CD14-positive monocyte (primary cell): Measurements from ENCODE around the gene SORBS1. TPM values are rescaled to one million over a fixed set of nuclear protein-coding genes. Genes with fewer than 3 reads are reported as not detected.

Experiments used
- DNase-seq, 3 donors: peaks; one replicate each; pipeline ENCODE4 v3.0.0-alpha.2; 2011 to 2022
- H2AFZ ChIP-seq: 2 replicates; pipeline ENCODE4 v1.6.0; 2012; ENCODE audit warnings: mild to moderate bottlenecking, low read depth, low read length, inconsistent platforms; ENCODE audit not compliant: insufficient read depth, poor library complexity, severe bottlenecking
- H3K27ac ChIP-seq, 2 donors: 1 replicate in 1 of 2; 2 replicates in 1 of 2; pipeline ENCODE4 v1.5.1; 2012 to 2013; ENCODE audit warnings: low read length in 2 of 2, control low read depth in 1 of 2, inconsistent platforms in 1 of 2, low read depth in 1 of 2, mild to moderate bottlenecking in 1 of 2
- H3K27me3 ChIP-seq, 2 donors: one replicate each; pipeline versions ENCODE4 v1.6.0 to v1.6.1; 2011 to 2013; ENCODE audit warnings: low read length in 2 of 2; ENCODE audit not compliant: control insufficient read depth in 2 of 2, insufficient read depth in 2 of 2
- H3K36me3 ChIP-seq, 2 donors: replicated peaks in 1 of 2; 1 replicate in 1 of 2; 2 replicates in 1 of 2; pipeline versions ENCODE4 v1.5.1 to v1.6.1; 2012 to 2013; ENCODE audit warnings: low read length in 2 of 2, control low read depth in 1 of 2, inconsistent platforms in 1 of 2, mild to moderate bottlenecking in 1 of 2; ENCODE audit not compliant: insufficient read depth in 2 of 2, control insufficient read depth in 1 of 2
- H3K4me1 ChIP-seq, 2 donors: 1 replicate in 1 of 2; 2 replicates in 1 of 2; pipeline versions ENCODE4 v1.5.1 to v1.6.1; 2012 to 2013; ENCODE audit warnings: low read length in 2 of 2, control low read depth in 1 of 2, inconsistent platforms in 1 of 2, mild to moderate bottlenecking in 1 of 2, moderate library complexity in 1 of 2; ENCODE audit not compliant: insufficient read depth in 2 of 2, control insufficient read depth in 1 of 2
- H3K4me2 ChIP-seq: replicated peaks from 2 replicates; pipeline ENCODE3; 2012; ENCODE audit warnings: low read length, moderate library complexity, mild to moderate bottlenecking; ENCODE audit not compliant: poor library complexity, severe bottlenecking; ENCODE audit errors: extremely low read depth
- H3K4me3 ChIP-seq, 3 experiments: fragments of 200-600 bp in 1 of 3; sonication (generic) in 1 of 3; replicated peaks in 1 of 3; 1 replicate in 2 of 3; 2 replicates in 1 of 3; pipeline ENCODE4 v1.5.1; 2011 to 2013; ENCODE audit warnings: low read length in 3 of 3, mild to moderate bottlenecking in 3 of 3, control low read depth in 2 of 3, low read depth in 2 of 3, inconsistent platforms in 1 of 3, moderate library complexity in 1 of 3
- H3K79me2 ChIP-seq: 2 replicates; pipeline ENCODE4 v1.6.0; 2012; ENCODE audit warnings: mild to moderate bottlenecking, control low read depth, inconsistent platforms, low read length, moderate library complexity; ENCODE audit not compliant: insufficient read depth
- H3K9ac ChIP-seq: 2 replicates; pipeline ENCODE4 v1.6.0; 2017; ENCODE audit warnings: low read length, mild to moderate bottlenecking; ENCODE audit not compliant: insufficient read depth, poor library complexity, severe bottlenecking
- H3K9me3 ChIP-seq, 2 donors: replicated peaks in 1 of 2; 1 replicate in 1 of 2; 2 replicates in 1 of 2; pipeline versions ENCODE4 v1.5.1 to v1.6.1; 2012 to 2013; ENCODE audit warnings: low read length in 2 of 2, control low read depth in 1 of 2; ENCODE audit not compliant: control insufficient read depth in 1 of 2, insufficient read depth in 1 of 2
- H4K20me1 ChIP-seq: 2 replicates; pipeline ENCODE4 v1.6.0; 2012; ENCODE audit warnings: mild to moderate bottlenecking, low read length, control low read depth, moderate library complexity; ENCODE audit not compliant: insufficient read depth
- H3K27ac Mint-ChIP-seq, 7 donors: one replicate each; pipeline ENCODE4 v1.8.0; 2020; ENCODE audit warnings: mild to moderate bottlenecking in 7 of 7, mixed read lengths in 7 of 7, moderate library complexity in 6 of 7, inconsistent platforms in 2 of 7
- H3K27me3 Mint-ChIP-seq, 3 donors: one replicate each; pipeline ENCODE4 v1.8.0; 2021 to 2022; ENCODE audit warnings: low read depth in 3 of 3, mild to moderate bottlenecking in 3 of 3, mixed read lengths in 3 of 3, moderate library complexity in 3 of 3, inconsistent platforms in 1 of 3
- H3K36me3 Mint-ChIP-seq, 2 donors: one replicate each; pipeline ENCODE4 v1.8.0; 2020; ENCODE audit warnings: mixed read lengths in 2 of 2, inconsistent platforms in 1 of 2, mild to moderate bottlenecking in 1 of 2
- H3K4me1 Mint-ChIP-seq: one replicate; pipeline ENCODE4 v1.8.0; 2020; ENCODE audit warnings: mild to moderate bottlenecking, mixed read lengths
- H3K4me3 Mint-ChIP-seq, 2 donors: one replicate each; pipeline ENCODE4 v1.8.0; 2020; ENCODE audit warnings: mild to moderate bottlenecking in 2 of 2, mixed read lengths in 2 of 2, moderate library complexity in 1 of 2
- H3K9me3 Mint-ChIP-seq, 7 donors: one replicate each; pipeline ENCODE4 v1.8.0; 2020 to 2022; ENCODE audit warnings: mixed read lengths in 7 of 7, mild to moderate bottlenecking in 6 of 7, moderate library complexity in 6 of 7, inconsistent platforms in 2 of 7
- CTCF ChIP-seq: fragments of 200-600 bp; IDR thresholded peaks from one replicate; pipeline ENCODE4 v1.8.0; 2022; ENCODE audit warnings: antibody characterized with exemption, mild to moderate bottlenecking
- WGBS: methylation state at CpG from one replicate; pipeline ENCODE4 v1.1.5; 2013; ENCODE audit warnings: missing lambda C conversion rate; ENCODE audit not compliant: insufficient coverage; 5-methylcytosine and 5-hydroxymethylcytosine counted together
- intact Hi-C, 2 donors: fragments of 100-400 bp; cut with micrococcal nuclease; formaldehyde crosslinking; loops; one replicate each; pipeline versions ENCODE4 v1.15.0 to v1.15.1; 2023
- polyA plus RNA-seq, 3 donors: library from polyadenylated mRNA; depleted of rRNA in 1 of 3; unstranded in 2 of 3; stranded (reverse) in 1 of 3; fragments of 300-500 nt in 2 of 3; fragments of >200 nt in 1 of 3; fragmentation: Illumina TruSeq in 2 of 3; gene quantifications; 1 replicate in 2 of 3; 2 replicates in 1 of 3; pipeline ENCODE4 v1.2.3, GENCODE V29; 2012 to 2021

The SORBS1 gene
- polyA plus RNA-seq, 3 donors: 0.08 to 0.15 TPM; not detected in 1

GRCh38 chr10:95531058-95531809, 29.9 kb downstream of the SORBS1 start:
- no peak overlapping the region for H3K4me3 ChIP-seq
- H3K36me3 ChIP-seq: no peaks in the 10 kb centered on the region
- no peaks in the 10 kb centered on the region for H4K20me1 ChIP-seq
- no peak overlapping the region for H3K9ac ChIP-seq
- H3K27me3 Mint-ChIP-seq: peaks cover 3 to 6% (median 6%) of the 10 kb centered on the region in 3 donors
- intact Hi-C loops: no loop called here
- no peak overlapping the region for H3K4me3 Mint-ChIP-seq
- peaks cover 3% of the 10 kb centered on the region for H3K4me1 Mint-ChIP-seq
- H2AFZ ChIP-seq: no peak overlapping the region
- H3K27me3 ChIP-seq: no peaks in the 10 kb centered on the region
- 53% methylated on average over 6 of the region's 13 CpGs for WGBS
- H3K79me2 ChIP-seq: no peaks in the 10 kb centered on the region
- no peak overlapping the region for H3K27ac ChIP-seq
- no peaks in the 10 kb centered on the region for H3K4me1 ChIP-seq
- no peak overlapping the region for H3K4me2 ChIP-seq
- DNase-seq: no peak
- H3K36me3 Mint-ChIP-seq: no peaks in the 10 kb centered on the region
- no peaks in the 10 kb centered on the region for H3K9me3 ChIP-seq
- H3K27ac Mint-ChIP-seq: no peak overlapping the region
- H3K9me3 Mint-ChIP-seq: no peaks in the 10 kb centered on the region
- no peak for TF ChIP-seq CTCF

- no peak for DNase-seq
- 97% methylated on average over 3 of the region's 4 CpGs for WGBS
- H3K27me3 ChIP-seq: no peaks in the 10 kb centered on the region
- no peak overlapping the region for H3K27ac Mint-ChIP-seq
- TF ChIP-seq CTCF: no peak
- H3K27me3 Mint-ChIP-seq: peaks cover 3 to 6% (median 6%) of the 10 kb centered on the region in 3 donors
- H3K79me2 ChIP-seq: no peaks in the 10 kb centered on the region
- H3K36me3 Mint-ChIP-seq: no peaks in the 10 kb centered on the region
- H3K4me1 Mint-ChIP-seq: peaks cover 3% of the 10 kb centered on the region
- H3K9me3 ChIP-seq: no peaks in the 10 kb centered on the region
- H3K4me3 ChIP-seq: no peak overlapping the region
- no peak overlapping the region for H2AFZ ChIP-seq
- H3K9me3 Mint-ChIP-seq: no peaks in the 10 kb centered on the region
- no peak overlapping the region for H3K4me2 ChIP-seq
- H3K4me1 ChIP-seq: no peaks in the 10 kb centered on the region
- intact Hi-C loops: no loop called here
- no peak overlapping the region for H3K27ac ChIP-seq
- no peaks in the 10 kb centered on the region for H3K36me3 ChIP-seq
- H3K4me3 Mint-ChIP-seq: no peak overlapping the region
- H3K9ac ChIP-seq: no peak overlapping the region
- no peaks in the 10 kb centered on the region for H4K20me1 ChIP-seq
Observed at GRCh38 chr10:95530561-95530960, 30.6 kb downstream of the SORBS1 start.
